Trophoblast cell (in vitro differentiated cells and primary cell): ENCODE measurements around the gene AJAP1.

ENCODE experiments used
- DNase-seq, 2 donors: peaks; one replicate each; pipeline ENCODE4 v3.0.0-alpha.2; 2016
- H2AFZ ChIP-seq: 2 replicates; pipeline ENCODE4 v1.6.1; 2013; ENCODE audit warnings: low read length, moderate library complexity, mild to moderate bottlenecking; ENCODE audit not compliant: insufficient read depth, poor library complexity
- H2AK5ac ChIP-seq: 2 replicates; pipeline ENCODE4 v1.6.1; 2013; ENCODE audit warnings: mild to moderate bottlenecking, low read length
- H2BK120ac ChIP-seq: 2 replicates; pipeline ENCODE4 v1.6.1; 2013; ENCODE audit warnings: low read length, mild to moderate bottlenecking, moderate library complexity; ENCODE audit not compliant: insufficient read depth, poor library complexity
- H2BK12ac ChIP-seq: 2 replicates; pipeline ENCODE4 v1.6.1; 2013; ENCODE audit warnings: mild to moderate bottlenecking, low read length, moderate library complexity
- H2BK5ac ChIP-seq: 2 replicates; pipeline ENCODE4 v1.6.1; 2013; ENCODE audit warnings: low read length, low read depth, moderate library complexity, mild to moderate bottlenecking; ENCODE audit not compliant: poor library complexity
- H3K14ac ChIP-seq: 2 replicates; pipeline ENCODE4 v1.6.1; 2013; ENCODE audit warnings: mild to moderate bottlenecking, low read length
- H3K18ac ChIP-seq: 2 replicates; pipeline ENCODE4 v1.6.1; 2013; ENCODE audit warnings: mild to moderate bottlenecking, low read length
- H3K23ac ChIP-seq: 2 replicates; pipeline ENCODE4 v1.6.1; 2013; ENCODE audit warnings: low read length
- H3K27ac ChIP-seq: 2 replicates; pipeline ENCODE4 v1.5.1; 2013; ENCODE audit warnings: low read depth, mild to moderate bottlenecking, inconsistent platforms, low read length, moderate library complexity
- H3K27me3 ChIP-seq: 2 replicates; pipeline ENCODE4 v1.6.1; 2013; ENCODE audit warnings: inconsistent platforms, mild to moderate bottlenecking, low read length, moderate library complexity; ENCODE audit not compliant: insufficient read depth
- H3K36me3 ChIP-seq, 2 experiments: 1 replicate in 1 of 2; 2 replicates in 1 of 2; pipeline ENCODE4 v1.6.1; 2013; ENCODE audit warnings: low read length in 2 of 2, mild to moderate bottlenecking in 2 of 2, moderate library complexity in 1 of 2; ENCODE audit not compliant: insufficient read depth in 2 of 2, control insufficient read depth in 1 of 2
- H3K4ac ChIP-seq: 2 replicates; pipeline ENCODE4 v1.6.1; 2013; ENCODE audit warnings: low read depth, mild to moderate bottlenecking, low read length, moderate library complexity
- H3K4me1 ChIP-seq, 2 experiments: 1 replicate in 1 of 2; 2 replicates in 1 of 2; pipeline ENCODE4 v1.6.1; 2013; ENCODE audit warnings: low read length in 2 of 2, mild to moderate bottlenecking in 2 of 2, moderate library complexity in 1 of 2; ENCODE audit not compliant: insufficient read depth in 2 of 2, control insufficient read depth in 1 of 2
- H3K4me2 ChIP-seq: 2 replicates; pipeline ENCODE4 v1.6.1; 2013; ENCODE audit warnings: inconsistent platforms, mild to moderate bottlenecking, low read length, moderate library complexity
- H3K4me3 ChIP-seq: 2 replicates; pipeline ENCODE4 v1.5.1; 2013; ENCODE audit warnings: mild to moderate bottlenecking, low read depth, low read length, inconsistent platforms
- H3K79me1 ChIP-seq: one replicate; pipeline ENCODE4 v1.6.1; 2013; ENCODE audit warnings: low read length
- H3K79me2 ChIP-seq: 2 replicates; pipeline ENCODE4 v1.6.1; 2013; ENCODE audit warnings: low read length, mild to moderate bottlenecking; ENCODE audit not compliant: control insufficient read depth, insufficient read depth, poor library complexity
- H3K9ac ChIP-seq: 2 replicates; pipeline ENCODE4 v1.6.1; 2013; ENCODE audit warnings: mild to moderate bottlenecking, low read length
- H3K9me3 ChIP-seq: 2 replicates; pipeline ENCODE4 v1.6.1; 2013; ENCODE audit warnings: low read depth, mild to moderate bottlenecking, control low read depth, inconsistent platforms, low read length; ENCODE audit not compliant: insufficient read depth
- H4K12ac ChIP-seq: 2 replicates; pipeline ENCODE4 v1.6.1; 2013; ENCODE audit warnings: low read depth, mild to moderate bottlenecking, low read length, moderate library complexity
- H4K8ac ChIP-seq: 2 replicates; pipeline ENCODE4 v1.6.1; 2013; ENCODE audit warnings: low read depth, mild to moderate bottlenecking, low read length, moderate library complexity
- H4K91ac ChIP-seq: one replicate; pipeline ENCODE4 v1.6.1; 2013; ENCODE audit warnings: low read depth, mild to moderate bottlenecking, low read length, moderate library complexity
- WGBS: extraction: QIAGEN DNeasy Blood & Tissue Kit; methylation state at CpG from one replicate; pipeline ENCODE4 v1.1.7; 2013; ENCODE audit warnings: missing lambda C conversion rate; ENCODE audit not compliant: insufficient read length, insufficient coverage; ENCODE audit errors: extremely low coverage; 5-methylcytosine and 5-hydroxymethylcytosine counted together

Gene AJAP1

GRCh38 chr1:4662723-4663122 is 8.3 kb downstream of the AJAP1 start:
- Histone ChIP-seq H2BK120ac (no peak overlapping the region), H3K14ac (no peak overlapping the region), H2AFZ (no peak overlapping the region), H3K36me3 (no peaks in the 10 kb centered on the region), H3K18ac (no peak overlapping the region), H4K91ac (no peak overlapping the region), H3K27me3 (no peaks in the 10 kb centered on the region), H2BK12ac (no peak overlapping the region), H2BK5ac (no peak overlapping the region), H4K12ac (no peak overlapping the region), H3K4me1 (peaks cover 0 to 3% of the 10 kb centered on the region in 2 experiments), H3K9me3 (peaks cover 13% of the 10 kb centered on the region), H3K9ac (no peak overlapping the region), H3K27ac (no peak overlapping the region), H3K23ac (no peak overlapping the region), H4K8ac (no peak overlapping the region), H3K79me1 (no peaks in the 10 kb centered on the region), H3K4ac (no peak overlapping the region), H3K4me3 (no peak overlapping the region), H3K4me2 (no peak overlapping the region), H3K79me2 (peaks cover 2% of the 10 kb centered on the region), H2AK5ac (no peak overlapping the region)
- no CpG with 5 or more reads among the region's 7 CpGs for WGBS
- no peak for DNase-seq

DNA sequence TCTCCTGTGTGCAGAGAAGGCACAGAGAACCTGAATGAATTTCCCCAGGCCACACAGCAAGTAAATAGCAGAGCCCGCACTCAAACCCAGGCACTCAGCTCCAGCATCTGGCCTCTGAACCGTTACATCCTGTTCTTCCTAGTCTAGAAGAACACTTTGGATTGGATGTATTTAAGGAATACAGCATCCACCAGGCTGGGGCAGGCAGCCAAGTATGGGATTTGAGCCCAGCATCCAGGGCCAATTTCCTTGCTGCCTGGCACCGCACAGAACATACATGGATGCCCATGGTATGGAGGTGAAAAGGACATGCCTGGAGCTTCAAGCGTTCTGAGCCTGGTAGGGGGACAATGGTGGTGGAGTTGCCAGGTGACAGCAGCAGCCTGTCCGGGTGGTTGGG is 9.7 kb downstream of the AJAP1 start:
- no peak overlapping the region for H3K14ac ChIP-seq
- peaks cover 2% of the 10 kb centered on the region for H3K79me1 ChIP-seq
- H3K4ac ChIP-seq = no peak overlapping the region
- no peak overlapping the region for H3K27ac ChIP-seq
- no peak overlapping the region for H2AFZ ChIP-seq
- no peak overlapping the region for H4K8ac ChIP-seq
- H3K23ac ChIP-seq = no peak overlapping the region
- H3K27me3 ChIP-seq = no peaks in the 10 kb centered on the region
- no peak overlapping the region for H4K91ac ChIP-seq
- no peak overlapping the region for H4K12ac ChIP-seq
- peaks cover 13% of the 10 kb centered on the region for H3K9me3 ChIP-seq
- H3K36me3 ChIP-seq = no peaks in the 10 kb centered on the region
- H3K4me1 ChIP-seq = peaks cover 3 to 7% of the 10 kb centered on the region in 2 experiments
- DNase-seq = no peak
- no peak overlapping the region for H2BK120ac ChIP-seq
- H3K4me3 ChIP-seq = no peak overlapping the region
- no peak overlapping the region for H3K18ac ChIP-seq
- no peak overlapping the region for H2AK5ac ChIP-seq
- WGBS = no CpG with 5 or more reads among the region's 5 CpGs
- H3K79me2 ChIP-seq = no peaks in the 10 kb centered on the region
- H2BK12ac ChIP-seq = no peak overlapping the region
- H3K9ac ChIP-seq = no peak overlapping the region
- H3K4me2 ChIP-seq = no peak overlapping the region
- no peak overlapping the region for H2BK5ac ChIP-seq

- Histone ChIP-seq H2BK120ac (no peak overlapping the region), H3K4me2 (no peak overlapping the region), H2AFZ (no peak overlapping the region), H3K14ac (no peak overlapping the region), H2BK12ac (no peak overlapping the region), H3K9me3 (peaks cover 13% of the 10 kb centered on the region), H3K18ac (no peak overlapping the region), H4K8ac (no peak overlapping the region), H3K79me1 (peaks cover 3% of the 10 kb centered on the region), H3K79me2 (no peaks in the 10 kb centered on the region), H3K4me3 (no peak overlapping the region), H2AK5ac (no peak overlapping the region), H2BK5ac (no peak overlapping the region), H4K91ac (no peak overlapping the region), H3K4me1 (peaks cover 3 to 5% of the 10 kb centered on the region in 2 experiments), H4K12ac (no peak overlapping the region), H3K4ac (no peak overlapping the region), H3K27ac (no peak overlapping the region), H3K9ac (no peak overlapping the region), H3K36me3 (no peaks in the 10 kb centered on the region), H3K27me3 (no peaks in the 10 kb centered on the region), H3K23ac (no peak overlapping the region)
- no CpG with 5 or more reads among the region's 8 CpGs for WGBS
- no peak for DNase-seq
These were observed 10.2 kb downstream of the AJAP1 start for GRCh38 chr1:4664606-4665005.

GRCh38 chr1:4665456-4665855 is 11.0 kb downstream of the AJAP1 start:
- H3K27ac ChIP-seq = no peak overlapping the region
- H3K27me3 ChIP-seq = no peaks in the 10 kb centered on the region
- DNase-seq = no peak
- H3K4ac ChIP-seq = no peak overlapping the region
- no CpG with 5 or more reads among the region's 9 CpGs for WGBS
- H4K12ac ChIP-seq = no peak overlapping the region
- no peak overlapping the region for H3K9ac ChIP-seq
- peaks cover 13% of the 10 kb centered on the region for H3K9me3 ChIP-seq
- H3K18ac ChIP-seq = no peak overlapping the region
- no peak overlapping the region for H2AFZ ChIP-seq
- peaks cover 4% of the 10 kb centered on the region for H3K79me1 ChIP-seq
- H3K4me1 ChIP-seq = peaks cover 3 to 4% of the 10 kb centered on the region in 2 experiments
- H3K23ac ChIP-seq = no peak overlapping the region
- H3K4me2 ChIP-seq = no peak overlapping the region
- no peak overlapping the region for H3K14ac ChIP-seq
- no peak overlapping the region for H3K4me3 ChIP-seq
- no peak overlapping the region for H4K91ac ChIP-seq
- H2BK12ac ChIP-seq = no peak overlapping the region
- no peak overlapping the region for H2BK120ac ChIP-seq
- H2BK5ac ChIP-seq = no peak overlapping the region
- no peak overlapping the region for H4K8ac ChIP-seq
- no peak overlapping the region for H2AK5ac ChIP-seq
- no peaks in the 10 kb centered on the region for H3K79me2 ChIP-seq
- no peaks in the 10 kb centered on the region for H3K36me3 ChIP-seq
